HCT116 (cell line): ENCODE results near the gene RPS2.

ENCODE experiments used
- CBX3 ChIP-seq: IDR thresholded peaks from 2 replicates; pipeline ENCODE4 v1.6.1; 2012; ENCODE audit warnings: low read depth
- CEBPB ChIP-seq: IDR thresholded peaks from 2 replicates; pipeline ENCODE4 v1.6.1; 2012; ENCODE audit warnings: low read depth
- CTCF ChIP-seq, 3 experiments: fragments of 200-600 bp in 1 of 3; sonication (generic) in 1 of 3; IDR thresholded peaks in 2 of 3; conservative IDR thresholded peaks in 1 of 3; 2 replicates each; pipeline ENCODE4 v1.5.1; 2012 to 2017; ENCODE audit warnings: low read depth in 2 of 3, low read length in 2 of 3, antibody characterized with exemption in 1 of 3, borderline replicate concordance in 1 of 3, control low read depth in 1 of 3, mild to moderate bottlenecking in 1 of 3, mixed read lengths in 1 of 3, mixed run types in 1 of 3, moderate library complexity in 1 of 3; ENCODE audit not compliant: insufficient read depth in 1 of 3
- EZH2 ChIP-seq: fragments of 200-600 bp; sonication (generic); IDR thresholded peaks from 2 replicates; pipeline ENCODE4 v1.6.1; 2017; ENCODE audit warnings: antibody characterized with exemption, mixed run types
- EZH2phosphoT487 ChIP-seq: fragments of 200-600 bp; IDR thresholded peaks from 2 replicates; pipeline ENCODE4 v1.6.1; 2018; ENCODE audit warnings: antibody characterized with exemption, borderline replicate concordance
- JUND ChIP-seq: IDR thresholded peaks from 2 replicates; pipeline ENCODE4 v1.6.1; 2012
- MAX ChIP-seq: IDR thresholded peaks from 2 replicates; pipeline ENCODE4 v1.6.1; 2012
- POLR2A ChIP-seq: IDR thresholded peaks from 2 replicates; pipeline ENCODE4 v1.7.0; 2011; ENCODE audit warnings: borderline replicate concordance; ENCODE audit not compliant: insufficient read depth, insufficient read length; ENCODE audit errors: extremely low read depth
- POLR2AphosphoS5 ChIP-seq: IDR thresholded peaks from 2 replicates; pipeline ENCODE4 v1.6.1; 2011; ENCODE audit warnings: mild to moderate bottlenecking, low read depth, low read length, moderate library complexity
- RAD21 ChIP-seq: IDR thresholded peaks from 2 replicates; pipeline ENCODE4 v1.6.1; 2012; ENCODE audit warnings: low read depth, mild to moderate bottlenecking
- REST ChIP-seq: IDR thresholded peaks from 2 replicates; pipeline ENCODE4 v1.6.1; 2012; ENCODE audit warnings: low read depth
- ZFX ChIP-seq: fragments of 450-650 bp; IDR thresholded peaks from 2 replicates; pipeline ENCODE4 v1.6.1; 2017
- ZNF274 ChIP-seq: fragments of 200-500 bp; sonication (Bioruptor generic); IDR thresholded peaks from 2 replicates; pipeline ENCODE4 v1.6.1; 2014; ENCODE audit warnings: mild to moderate bottlenecking, low read depth, low read length, inconsistent platforms

- TF ChIP-seq CEBPB (no peak), POLR2A (no peak), POLR2AphosphoS5 (no peak), RAD21 (no peak), EZH2phosphoT487 (no peak), REST (no peak), CTCF (IDR thresholded peaks at IDR 0.05 in 2 of 3, conservative IDR thresholded peaks at IDR 0.05 in 1 of 3; ENCODE audit: borderline replicate concordance in 1 of 3, insufficient read depth in 1 of 3, low read depth in 2 of 3, low read length in 2 of 3) (no peak), EZH2 (no peak), JUND (no peak), CBX3 (no peak), ZFX (no peak), MAX (no peak), ZNF274 (no peak)
These were observed 33.1 kb upstream of the RPS2 start for GRCh38 chr16:1997494-1998359.
